HG02610 (cell line): ENCODE measurements around the gene UBE2L5.

ENCODE experiments used
- ATAC-seq: cut with Tn5 transposase; IDR thresholded peaks from one replicate; pipeline ENCODE4 v1.9.1; 2021; ENCODE audit warnings: mild to moderate bottlenecking, moderate library complexity; ENCODE audit not compliant: unreplicated experiment

The UBE2L5 gene

DNA sequence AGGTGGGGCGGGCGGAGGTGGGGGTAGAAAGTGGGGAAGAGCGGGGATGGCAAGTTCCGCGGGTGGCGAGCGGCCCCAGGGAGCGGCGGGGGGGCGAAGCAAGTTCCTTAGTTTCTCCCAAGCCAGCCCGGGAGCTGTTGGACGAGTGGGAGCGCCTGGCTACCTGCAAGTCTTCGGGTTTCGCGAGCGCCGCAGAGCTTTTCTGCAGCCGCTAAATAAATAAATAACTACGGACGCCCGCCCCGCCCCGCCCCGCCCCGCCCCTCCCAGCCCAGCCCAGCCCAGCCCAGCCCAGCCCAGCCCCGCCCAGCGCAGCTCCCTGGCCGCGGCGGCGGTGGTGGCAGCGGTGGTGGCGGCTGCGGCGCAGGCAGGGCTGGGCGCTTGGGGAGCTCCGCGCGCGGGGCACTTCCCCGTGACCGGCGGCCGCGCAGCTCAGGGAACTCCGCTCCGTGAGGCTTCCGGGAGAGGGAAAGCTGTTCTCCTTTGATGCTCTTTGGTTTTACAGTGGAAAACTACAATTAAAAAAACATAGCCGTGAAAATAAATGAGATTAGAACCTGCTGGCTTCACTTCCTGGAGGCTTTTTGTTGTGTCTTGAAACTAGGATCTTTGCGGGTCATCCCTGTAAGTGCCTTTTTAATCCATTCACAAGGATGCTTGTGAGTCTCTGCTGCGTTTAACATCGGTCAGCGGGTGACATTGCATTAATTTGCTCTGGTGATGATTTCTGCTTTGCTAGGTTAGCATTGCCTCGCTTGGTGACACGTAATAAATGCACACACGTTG, at the start of gene UBE2L5:
TSS of gene UBE2L5 (plus strand) at position 440 of the 786 bp plus-strand sequence. CDS start 5,498 bp downstream, outside the sequence.
- peak; percentile 74 for ATAC-seq

DNA sequence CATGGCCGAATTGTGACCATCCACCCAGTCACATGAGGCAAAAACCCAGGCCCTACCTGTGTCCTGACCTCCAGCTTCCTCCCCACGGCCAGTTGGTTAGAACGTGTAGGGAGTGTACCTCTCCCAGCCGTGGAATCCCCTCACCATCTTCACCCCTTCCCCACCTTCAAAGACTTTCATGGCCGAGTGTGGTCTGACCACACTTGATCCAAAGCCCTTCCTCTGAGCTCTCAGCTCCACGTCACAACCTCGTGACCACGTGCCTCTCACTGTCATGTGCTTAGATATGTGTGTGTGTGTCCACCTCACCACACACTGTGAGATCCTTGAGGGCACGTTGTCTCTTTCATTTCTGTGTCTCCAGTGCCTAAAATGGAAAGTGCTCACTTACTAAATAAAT, 48.6 kb upstream of the UBE2L5 start:
- ATAC-seq, result no peak

DNA sequence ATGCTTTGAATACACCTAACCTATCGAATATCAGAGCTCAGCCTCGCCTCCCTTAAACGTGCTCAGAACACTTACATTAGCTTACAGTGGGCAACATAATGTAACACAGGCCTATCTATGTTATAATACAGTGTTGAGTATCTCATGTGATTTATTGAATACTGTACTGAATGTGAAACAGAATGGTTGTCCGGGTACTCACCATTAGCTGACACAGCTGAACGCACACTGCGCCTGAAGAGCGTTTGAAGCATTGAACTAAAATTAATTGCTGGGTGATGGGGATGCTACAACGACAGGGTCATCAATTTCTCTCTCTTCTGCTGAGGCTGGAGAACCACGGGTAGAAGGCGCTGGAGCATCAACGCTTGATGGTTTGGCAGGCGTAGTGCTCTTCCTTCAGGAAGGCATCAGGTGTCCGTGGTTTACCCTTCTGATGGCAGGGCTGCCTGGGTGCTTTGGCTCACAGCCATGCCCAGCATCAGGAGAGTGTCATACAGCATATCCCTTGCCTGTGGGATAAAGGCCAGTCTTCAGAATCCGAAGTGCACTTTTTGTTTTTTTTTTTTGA, 46.9 kb upstream of the UBE2L5 start:
- ATAC-seq, result no peak

DNA sequence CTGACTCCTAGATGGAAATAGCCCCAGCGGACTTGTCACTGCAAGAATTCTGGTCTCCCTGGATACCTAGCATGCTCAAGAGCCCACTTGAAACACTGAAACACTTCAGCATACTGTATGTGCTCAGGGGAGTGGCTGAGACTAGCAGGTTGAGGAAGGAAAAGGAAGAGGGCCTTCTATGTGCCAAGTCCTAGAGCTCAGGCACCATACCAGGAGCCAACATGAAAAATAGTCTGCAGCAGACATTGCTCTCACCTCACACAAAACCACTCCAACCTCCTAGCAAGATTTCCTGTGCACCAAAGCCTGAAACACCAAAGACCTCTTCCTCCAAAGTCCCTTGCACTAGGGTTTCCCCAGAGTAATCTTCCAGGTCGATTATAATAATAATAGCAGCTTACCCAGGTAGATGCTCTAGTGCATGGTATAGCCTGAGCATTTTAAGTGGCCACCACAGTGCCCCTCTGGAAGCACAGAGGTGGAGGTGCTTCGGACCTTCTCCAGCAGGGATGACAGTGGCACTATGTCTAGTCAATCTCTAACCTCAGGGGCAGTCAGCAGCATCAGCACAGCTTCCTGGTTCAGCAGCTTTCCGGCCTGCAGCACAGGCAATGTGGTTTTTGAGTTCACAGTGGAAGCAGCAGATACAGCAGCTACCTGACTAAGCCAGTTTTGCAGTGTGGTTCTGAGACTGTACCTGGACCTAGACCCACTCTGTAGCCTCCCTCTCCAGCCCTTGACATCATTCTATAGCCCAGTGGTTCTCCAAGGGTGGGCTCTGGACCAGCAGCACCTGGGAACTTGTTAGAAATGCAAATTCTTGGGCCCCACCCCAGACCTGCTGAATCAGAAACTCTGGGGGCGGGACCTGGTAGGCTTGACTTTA, 45.6 kb upstream of the UBE2L5 start:
- ATAC-seq, result peak; percentile 59

DNA sequence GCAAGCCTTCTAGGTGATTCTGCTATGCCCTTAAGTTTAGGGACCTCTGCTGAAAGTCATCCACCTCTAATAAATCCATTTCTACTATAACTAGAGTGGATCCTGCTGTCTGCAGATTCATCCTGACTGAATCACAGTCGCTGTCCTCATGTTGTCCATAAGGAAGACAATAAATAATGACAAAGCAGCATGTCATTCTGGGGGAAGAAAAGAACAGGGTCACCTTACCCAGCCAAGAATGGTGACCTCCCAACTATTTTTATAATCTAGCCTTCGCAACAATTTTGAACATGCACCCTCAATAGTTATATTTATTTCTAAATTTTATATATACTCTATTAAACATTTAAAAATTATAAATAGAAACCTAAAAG, 45.0 kb upstream of the UBE2L5 start:
- ATAC-seq, result no peak

DNA sequence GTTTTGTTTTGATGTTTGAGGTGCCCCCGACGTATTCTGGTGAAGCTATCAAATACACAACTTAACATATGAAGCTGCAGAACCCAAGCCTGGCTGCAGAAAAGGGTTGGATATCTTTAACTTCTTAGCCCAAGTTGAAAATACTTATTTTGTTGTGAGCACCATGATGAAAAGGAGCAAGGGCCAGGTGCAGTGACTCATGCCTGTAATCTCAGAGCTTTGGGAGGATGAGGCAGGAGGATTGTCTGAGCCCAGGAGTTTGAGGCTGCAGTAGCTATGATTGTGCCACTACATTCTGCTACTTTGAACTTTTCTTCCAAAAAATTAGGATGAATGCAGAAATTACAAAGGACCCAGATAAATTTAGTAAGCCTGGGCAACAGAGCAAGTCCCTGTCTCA, 44.1 kb upstream of the UBE2L5 start:
- ATAC-seq, result no peak

DNA sequence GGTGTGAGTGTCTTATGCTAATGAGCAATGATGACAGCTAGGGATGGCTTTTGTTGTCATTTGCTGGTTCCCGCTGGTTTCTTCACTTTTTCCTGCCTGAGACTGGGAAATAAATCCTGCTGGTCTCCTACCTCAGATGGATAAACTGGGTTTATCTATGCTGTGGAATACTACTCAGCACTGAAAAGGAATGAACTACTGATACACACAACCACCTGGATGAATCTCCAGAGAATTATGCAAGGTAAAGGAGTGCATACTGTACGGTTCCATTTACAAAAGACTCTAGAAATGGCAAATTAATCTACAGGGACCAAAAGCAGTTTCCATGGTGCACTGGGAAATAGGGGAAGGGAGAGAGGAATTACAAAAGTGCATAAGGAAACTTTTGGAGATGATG, 41.2 kb upstream of the UBE2L5 start:
- no peak for ATAC-seq

DNA sequence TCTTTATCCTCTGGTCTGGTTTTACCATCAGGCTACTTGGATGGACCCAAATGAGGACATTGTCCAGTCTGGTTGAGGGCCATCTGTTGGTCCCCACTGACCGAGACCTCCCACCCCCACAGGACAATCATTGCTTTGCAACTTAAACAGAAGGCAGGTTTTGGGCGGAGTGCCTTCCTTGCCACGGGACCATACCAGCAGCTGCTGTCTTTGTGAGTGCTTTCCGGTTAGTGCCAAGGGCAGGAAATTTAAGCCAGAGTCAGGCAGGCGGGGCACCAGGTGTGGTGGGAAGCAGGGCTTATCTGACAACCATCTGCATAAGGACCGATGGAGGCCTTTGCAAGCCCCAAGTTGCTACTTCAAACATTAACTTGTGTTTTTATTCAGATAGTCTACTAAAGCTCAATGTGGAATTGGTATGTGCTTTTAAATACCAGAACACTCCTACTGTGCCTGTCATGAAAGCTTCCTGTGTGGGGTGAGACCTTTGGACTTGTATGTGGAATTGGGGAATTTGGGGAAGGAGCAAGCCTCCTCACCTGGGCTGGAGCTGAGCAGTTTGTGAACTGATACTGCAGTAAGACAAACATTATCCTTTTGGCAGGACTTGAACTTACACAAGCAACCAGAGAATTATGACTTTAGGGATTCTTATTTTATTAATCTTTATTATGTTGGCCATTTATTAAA, 39.3 kb upstream of the UBE2L5 start:
- ATAC-seq, result no peak

DNA sequence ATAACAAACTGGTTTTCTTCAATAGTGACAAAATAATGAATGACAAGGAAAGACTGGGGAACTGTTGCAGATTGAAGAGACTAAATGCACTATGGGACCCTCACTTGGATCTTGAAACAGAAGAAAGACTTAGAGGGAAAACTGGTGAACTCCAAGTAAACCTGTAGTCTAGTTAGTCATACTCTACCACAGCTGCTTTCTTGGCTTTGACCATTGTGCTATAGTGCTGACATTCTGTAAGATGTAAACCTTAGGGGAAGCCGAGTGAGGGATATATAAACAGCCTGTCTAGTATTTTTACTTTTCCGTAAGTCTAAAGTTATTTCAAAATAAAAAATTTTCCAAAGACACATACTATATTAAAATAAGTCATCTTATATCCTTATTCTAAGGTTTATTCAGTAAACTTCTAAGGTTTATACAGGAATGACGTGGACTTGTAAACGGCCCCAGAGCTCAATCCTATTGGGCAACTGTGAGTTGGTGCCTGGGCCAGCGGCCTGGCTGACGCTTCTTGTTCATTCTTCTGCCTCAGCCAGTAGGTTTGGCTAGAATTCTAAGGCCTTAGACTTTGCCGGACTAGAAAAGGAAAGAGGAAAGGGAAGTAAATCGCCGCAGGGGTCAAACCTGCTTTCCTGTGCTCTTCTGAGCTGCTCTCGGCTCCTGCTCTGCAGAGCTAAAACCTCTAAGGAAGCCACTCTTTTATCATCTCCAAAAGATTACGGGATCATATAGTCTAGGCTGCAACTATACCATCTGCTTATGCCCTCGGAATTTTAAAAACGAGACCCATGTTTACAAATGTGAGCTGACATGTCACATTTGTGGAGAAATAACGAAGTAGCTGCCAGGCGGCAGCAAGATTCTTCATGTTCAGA, 33.6 kb upstream of the UBE2L5 start:
- ATAC-seq, result no peak

DNA sequence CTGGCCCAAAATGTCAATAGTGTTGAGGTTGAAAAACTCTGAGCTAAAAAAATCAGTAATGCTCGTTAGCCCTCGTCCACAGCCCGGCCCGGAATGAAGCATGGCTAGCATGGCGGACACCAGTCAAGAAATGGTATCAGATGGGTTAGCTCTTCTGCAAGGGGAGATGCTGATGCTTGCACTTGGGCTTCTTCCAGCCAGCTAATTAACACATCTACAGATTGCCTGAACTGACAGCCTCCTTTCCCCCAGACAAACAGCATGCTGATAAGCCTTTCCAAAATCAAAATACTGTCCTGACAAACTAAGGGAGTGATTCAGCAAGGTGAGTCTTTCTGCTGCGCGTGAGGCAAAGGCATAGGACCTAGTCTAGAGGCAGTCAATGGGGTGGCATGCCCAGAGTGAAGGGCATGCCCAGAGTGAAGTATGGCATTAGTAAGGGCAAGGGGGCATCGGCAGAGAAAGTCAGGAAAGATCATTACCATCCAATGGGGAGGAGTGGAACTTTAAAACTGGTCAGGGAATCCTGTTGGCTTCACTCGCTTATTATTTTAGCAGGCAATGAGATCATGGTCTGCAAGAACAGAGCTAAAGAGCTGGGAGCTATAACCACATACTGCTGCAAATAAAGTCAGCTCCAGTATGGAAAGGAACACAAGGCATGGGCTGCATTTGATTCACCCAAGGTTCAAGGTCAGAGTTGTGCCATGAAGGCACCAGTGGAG, 30.2 kb upstream of the UBE2L5 start:
- no peak for ATAC-seq

DNA sequence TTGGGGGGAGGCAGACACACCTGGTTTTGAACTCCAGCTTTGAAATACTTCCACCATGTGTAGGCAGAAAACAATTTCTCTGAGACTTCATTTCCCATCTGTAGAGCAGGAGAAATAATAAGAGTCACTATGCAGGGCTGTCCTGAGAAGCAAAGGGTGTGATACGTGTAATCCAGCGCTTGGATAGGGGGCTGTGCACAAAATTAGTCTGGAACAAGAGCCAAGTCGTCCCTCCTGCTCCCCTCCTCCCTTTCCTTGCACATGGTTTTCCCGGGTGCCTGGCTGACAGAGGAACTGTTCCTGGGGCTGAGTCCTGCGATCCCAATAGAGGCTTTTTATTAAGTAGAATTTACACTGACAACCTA, 29.6 kb upstream of the UBE2L5 start:
- ATAC-seq, result no peak

DNA sequence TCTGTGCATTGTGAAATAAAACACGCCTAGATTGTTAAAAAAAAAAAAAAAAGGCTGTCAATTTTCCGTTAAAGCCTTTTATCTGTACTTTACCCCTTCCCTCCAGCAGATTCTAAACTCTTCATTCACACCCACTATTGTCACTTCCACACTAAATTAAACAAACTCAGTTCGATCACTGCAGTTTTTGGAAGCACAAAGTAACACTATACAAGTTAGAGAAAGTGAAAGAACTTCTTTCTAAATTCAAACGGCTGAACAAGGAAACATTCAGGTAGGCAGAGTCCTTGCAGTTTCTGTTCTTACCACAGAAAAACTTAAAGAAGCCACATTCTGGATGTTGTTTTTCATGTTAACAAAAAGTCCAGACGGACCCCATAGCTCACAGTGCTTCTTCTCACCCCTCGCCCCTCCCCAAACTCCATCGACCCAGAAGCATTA, 27.5 kb upstream of the UBE2L5 start:
- peak; percentile 68 for ATAC-seq

DNA sequence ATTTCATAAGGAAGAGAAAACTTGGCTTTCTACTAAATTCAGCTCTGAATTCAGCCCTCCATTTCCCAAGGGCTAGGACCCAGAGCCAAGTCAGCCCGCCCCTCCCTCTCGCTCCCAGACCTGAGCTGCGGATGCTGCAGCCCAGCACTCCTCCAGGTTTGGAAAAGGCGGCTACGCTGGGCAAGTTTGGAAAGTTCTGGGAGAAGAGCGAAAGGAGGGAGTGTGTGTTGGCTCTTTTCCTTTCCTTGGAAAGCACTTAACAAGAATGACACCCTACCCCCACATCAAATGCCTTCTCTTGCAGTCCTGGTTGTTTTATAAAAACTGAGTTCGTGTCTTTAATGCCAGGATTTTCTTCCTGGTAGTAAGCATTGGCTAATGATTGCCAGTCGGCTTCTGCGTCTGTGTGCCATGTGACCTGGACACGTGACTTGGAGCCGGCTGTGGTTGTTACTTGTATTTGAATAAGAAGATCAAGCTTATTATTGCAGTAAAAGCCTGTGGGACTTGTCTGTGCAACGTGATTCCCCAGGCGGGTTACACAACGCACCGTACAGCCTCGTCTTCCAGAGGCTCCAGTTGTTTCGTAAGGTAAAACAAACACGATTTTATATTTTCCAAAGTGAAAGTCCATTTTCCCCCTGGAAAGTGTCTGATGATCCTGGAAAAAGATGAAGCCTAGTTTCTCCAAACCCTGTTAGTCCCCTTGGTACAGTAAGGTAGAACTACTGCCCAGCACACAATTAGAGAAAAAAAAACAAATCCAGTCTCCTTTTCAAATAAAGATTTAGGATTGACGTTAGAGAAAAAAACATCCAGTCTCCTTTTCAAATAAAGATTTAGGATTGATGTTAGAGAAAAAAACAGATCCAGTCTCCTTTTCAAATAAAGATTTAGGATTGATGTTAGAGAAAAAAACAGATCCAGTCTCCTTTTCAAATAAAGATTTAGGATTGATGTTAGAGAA, 26.8 kb upstream of the UBE2L5 start:
- peak; percentile 58 for ATAC-seq

DNA sequence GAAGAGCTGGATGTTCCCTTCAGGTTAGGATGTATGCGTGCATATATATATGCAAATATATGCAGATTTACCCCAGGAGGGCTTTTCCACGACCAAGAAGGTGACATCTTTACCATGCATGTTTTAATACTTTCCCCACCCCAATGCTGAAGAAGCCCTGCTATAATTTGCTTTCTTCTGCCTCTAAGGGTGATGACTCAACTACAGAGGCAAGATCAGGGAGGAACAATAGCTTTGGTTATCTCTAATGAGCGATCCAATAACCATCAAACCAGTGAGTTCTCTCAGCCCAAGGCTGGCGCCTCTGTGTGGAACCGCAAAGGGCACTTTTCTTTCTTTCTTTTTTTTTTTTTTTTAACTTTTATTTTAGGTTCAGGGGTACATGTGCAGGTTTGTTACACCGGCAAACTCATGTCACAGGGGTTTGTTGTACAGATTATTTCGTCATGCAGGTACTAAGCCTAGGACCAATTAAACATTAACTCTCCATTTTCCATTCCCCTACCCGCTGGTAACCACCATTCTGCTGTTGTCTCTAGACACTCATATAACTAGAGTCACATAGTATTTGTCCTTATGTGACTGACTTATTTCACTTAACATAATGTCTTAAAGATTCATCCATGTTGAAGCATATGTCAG, 25.7 kb upstream of the UBE2L5 start:
- ATAC-seq, result no peak

DNA sequence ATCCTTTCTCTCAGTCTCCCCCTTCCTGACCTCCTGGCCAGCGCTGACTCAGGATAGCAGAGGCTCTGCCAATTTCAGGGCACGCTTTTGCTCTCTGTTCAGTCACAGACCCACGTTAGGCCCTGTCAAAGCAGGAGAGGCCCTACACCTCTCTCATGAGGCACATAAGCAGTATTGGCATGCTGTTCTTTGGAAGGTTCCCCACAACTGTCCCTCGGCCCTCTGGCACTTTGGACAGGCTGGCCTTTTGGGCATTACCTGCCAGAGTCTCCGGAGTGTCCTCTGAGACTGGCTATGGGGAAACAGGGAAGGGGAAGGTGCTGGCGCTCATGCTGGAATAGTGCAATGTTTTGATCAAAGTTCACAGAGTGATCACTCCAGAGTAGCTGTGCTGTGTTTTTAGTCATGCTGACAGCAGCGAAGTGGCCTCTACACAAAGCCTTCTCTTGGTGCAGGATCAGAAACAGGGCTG, 23.7 kb upstream of the UBE2L5 start:
- no peak for ATAC-seq

DNA sequence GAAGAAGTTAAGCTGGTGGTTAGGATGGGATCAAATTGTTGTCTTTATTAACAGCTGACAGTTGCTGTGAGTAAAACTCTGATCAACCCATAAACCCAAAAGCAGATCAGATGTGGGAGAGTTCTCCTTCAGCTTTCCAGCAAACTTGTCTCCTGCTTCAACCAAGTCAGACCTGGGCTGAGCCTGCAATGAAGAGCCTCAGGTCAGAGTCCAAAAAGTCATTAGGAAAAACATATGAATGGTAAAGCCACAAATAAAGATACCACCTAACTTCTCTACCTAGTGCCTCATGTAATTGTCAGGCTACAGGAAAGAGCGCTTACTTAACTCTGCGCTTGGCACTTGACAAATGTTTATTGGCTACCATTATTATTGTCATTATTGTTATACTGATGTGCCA, 21.9 kb upstream of the UBE2L5 start:
- ATAC-seq, result no peak

DNA sequence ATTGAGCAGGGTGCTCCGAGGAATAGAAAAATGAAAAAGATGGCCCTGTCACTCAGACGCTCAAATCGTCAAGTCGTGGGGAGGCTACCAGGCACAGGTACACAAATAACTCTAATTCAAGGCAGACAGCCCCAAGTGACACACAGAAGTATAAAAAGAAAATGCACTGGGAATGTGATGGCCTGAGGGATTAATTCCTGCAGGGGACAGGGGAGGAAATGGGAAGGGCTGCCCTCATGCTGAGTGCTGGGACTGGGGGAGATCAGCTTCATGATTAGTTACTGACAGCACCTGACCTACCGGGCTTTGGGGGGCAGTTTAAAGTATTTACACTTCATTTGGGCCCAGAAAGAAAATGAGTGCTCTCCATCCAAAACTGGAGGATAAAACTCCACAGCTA, 20.9 kb upstream of the UBE2L5 start:
- no peak for ATAC-seq

DNA sequence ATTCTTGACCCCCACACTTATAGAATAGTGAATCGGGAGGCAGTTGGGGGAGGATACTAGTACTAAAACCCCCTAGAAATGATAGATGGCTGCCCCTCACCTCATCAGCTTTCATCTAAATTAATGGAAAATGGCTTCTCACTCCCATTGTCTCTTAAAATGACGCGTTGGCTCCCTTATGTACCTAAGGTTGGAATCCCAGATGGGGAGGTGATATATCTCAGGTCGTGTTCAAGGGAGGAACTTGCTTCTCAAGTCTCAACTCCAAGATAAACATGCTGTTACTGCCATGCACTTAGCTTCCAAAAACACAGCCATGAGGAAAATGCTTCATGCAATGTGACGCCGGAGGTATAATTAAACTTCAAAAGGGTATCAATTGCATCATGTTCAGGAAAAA, 18.8 kb upstream of the UBE2L5 start:
- no peak for ATAC-seq
